Posterior cingulate gyrus (tissue), 11 donors: Measurements from ENCODE around the gene ADPRS.

Experiments
- DNase-seq, 10 donors: peaks; one replicate each; pipeline versions ENCODE4 v3.0.0 to v3.0.0-alpha.2; 2020 to 2021; ENCODE audit warnings: mixed read lengths in 3 of 10
- intact Hi-C: fragments of 100-400 bp; cut with DNase I; formaldehyde crosslinking; loops from one replicate; pipeline ENCODE4 v1.15.1; 2023

Gene ADPRS

DNA sequence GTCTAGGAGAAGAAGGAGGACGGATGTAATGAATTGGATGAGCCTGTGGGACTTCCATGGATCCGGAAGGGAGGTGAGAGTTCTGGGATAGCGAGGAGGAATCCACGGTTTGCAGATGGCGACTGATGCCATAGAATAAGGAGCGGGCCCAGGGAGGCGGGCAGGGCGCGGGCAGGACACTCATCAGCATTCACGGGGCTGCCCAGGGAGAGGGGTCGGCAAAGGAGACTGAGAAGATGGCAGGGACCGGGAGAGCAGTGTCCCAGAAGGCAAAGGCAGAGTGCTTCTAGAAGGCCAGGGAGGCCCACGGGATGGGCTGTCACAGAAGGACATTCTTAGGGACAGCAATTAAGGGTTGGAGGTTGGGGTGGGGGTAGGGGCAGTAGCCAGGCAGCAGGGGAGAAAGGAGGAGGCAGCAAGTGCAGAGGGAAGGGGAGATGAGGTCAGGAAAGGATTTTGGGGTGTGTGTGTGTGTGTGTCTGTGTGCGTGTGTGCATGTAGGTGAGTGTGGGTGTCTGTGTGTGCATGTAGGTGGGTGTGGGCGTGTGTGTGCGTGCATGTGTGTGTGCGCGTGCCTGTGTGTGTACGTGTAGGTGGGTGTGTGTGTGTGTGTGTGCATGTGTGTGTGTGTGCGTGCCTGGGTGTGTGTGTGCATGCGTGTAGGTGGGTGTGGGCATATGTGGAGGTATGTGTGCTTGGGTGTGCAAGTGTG, 37.5 kb downstream of the ADPRS start:
- DNase-seq: no peak
- intact Hi-C loops: no loop called here

DNA sequence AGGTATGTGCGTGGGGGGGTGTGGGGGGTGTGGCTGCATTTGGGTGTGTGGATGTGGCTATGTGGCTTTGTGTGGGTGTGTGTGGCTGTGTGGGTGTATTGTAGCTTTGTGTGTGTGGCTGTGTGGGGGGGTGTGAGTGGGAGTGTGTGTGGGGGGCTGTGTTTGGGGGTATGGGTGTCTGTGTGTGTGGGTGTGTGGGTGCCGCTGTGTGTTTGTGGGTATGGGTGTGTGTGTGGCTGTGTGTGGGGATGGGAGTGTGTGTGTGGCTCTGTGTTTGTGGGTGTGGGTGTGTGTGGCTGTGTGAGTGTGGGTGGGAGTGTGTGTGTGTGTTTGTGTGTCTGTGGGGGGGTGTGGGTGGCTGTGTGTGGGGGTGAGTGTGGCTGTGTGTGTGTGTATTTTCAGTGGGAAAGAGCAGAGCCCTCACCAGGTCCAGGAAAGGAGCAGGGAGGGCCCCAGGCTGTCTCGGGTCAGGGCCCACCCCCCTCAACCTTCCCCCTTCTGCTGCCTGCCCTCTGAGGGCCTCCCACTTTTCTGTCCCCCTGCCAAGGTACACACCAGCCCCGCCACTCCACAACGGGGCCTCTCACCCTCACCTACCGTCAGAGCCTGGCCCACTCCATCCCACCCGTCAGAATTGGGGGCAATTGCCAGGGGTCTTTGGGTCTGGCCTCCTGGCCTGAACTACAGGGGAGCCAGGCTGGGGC, 38.3 kb downstream of the ADPRS start:
- intact Hi-C loops: no loop called here
- DNase-seq: no peak

DNA sequence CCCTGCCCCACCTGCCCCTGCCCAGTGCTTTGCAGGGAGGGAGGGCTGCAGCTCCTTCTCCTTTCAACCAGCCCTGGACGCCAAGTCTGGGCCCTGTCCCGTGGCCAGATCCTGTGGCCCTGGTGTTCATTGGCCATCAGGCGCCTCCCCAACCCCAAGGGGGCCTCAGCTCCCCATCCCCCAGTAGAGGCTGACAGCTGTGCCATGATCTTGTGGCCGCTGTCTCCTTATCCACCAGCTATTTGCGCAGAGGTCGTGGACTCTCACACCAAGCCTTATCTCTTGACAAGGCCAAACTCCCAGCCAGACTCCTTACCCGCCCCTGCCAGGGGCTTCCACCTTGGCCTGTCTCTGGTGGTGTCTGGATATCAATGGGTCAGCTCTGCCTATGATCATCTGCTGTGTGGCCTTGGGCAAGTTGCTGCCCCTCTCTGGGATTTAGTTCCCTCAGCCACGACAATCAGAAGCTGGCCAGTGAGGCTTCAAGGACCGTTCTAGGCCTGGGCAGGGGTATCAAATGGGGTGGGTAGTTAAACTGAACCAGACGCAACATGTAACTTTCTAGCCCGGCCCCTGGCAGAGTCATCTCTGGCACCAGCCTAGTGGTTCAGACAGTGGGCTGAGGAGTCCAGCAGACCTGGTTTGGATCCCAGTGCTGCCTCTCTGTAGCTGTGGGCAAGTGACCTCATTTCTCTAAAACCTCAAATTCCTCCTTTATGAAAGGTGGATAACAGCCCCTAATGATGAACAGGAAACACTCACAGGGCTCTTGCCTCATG, 39.6 kb downstream of the ADPRS start:
- intact Hi-C loops: no loop called here
- DNase-seq: peak in 1 of 10 donors; percentile 21

DNA sequence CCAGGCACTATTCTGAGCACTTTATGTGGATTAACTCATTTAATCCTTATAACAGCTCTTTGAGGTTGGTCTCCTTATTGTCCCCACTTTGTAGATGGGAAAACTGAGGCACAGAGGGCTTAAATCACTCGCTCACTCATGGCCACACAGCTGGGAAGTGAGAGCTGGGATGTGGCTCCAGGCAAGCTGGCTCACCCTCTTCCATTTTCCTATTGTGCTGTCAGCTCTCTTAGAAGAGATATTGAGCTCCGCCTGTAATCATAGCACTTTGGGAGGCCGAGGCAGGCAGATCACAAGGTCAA, 40.2 kb downstream of the ADPRS start:
- no peak for DNase-seq

DNA sequence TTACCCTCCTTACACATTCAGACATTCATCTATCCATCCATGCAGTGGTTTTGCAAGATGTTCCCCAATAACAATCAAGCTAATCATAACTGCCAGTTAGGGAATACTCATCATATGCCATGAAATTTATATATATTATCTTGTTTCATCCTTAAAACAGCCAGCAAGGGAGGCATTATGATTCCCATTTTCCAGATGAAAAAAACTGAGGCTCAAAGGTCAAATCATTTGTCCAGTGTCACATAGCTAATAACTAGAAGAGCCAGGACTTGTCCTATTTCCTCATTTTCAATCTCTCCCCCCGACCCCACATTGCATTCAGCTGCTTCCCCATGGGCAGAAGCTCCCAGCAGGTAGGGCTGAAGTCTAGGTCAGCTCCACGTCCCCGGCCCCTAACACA, 43.3 kb downstream of the ADPRS start:
- DNase-seq: peak in 1 of 10 donors; percentile 44
- intact Hi-C loops: no loop called here

More for the DNA sequence above, 40.2 kb downstream of the ADPRS start:
- intact Hi-C loops: no loop called here

DNA sequence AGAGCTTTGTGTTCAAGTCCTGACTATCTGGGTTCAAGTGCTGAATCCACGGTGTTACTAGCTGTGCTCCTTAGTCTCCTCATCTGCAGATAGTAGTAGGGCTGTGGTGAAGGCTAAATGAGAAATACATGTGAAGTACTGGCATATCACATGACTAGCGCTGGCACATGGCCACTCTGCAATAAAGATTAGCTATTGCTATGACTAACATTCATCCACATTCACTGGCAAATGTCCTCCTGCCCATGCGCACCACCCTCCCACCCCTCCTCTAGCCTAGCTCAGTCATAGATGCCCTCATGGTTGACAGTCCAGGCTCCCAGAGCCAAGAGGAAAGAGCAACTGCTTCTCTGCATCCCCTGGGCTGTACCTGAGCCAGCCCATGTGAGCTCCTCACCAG, 44.8 kb downstream of the ADPRS start:
- peak in 4 of 10 donors; percentile 49 to 86 (median 61) for DNase-seq

DNA sequence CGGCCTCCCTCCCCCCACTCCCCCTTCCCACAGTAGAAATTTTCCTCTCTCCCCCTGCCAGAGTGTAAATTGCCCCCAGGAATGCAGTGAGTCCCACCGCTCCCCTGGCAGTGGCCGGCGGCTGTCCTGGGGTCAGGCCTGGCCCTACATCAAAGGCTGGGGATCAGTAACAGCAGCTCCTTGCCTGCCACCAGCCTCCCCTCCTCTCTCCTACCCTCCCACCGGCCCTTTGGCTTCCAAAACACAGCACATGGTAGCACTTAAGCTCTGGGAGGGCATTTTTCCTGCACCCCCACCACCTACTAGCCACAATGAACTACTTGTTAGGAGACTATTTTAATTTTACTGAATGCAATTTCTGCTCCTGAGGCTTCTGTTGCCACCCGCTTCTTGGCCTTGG, 45.3 kb downstream of the ADPRS start:
- DNase-seq: peak in 2 of 10 donors; percentile 30 to 39
- intact Hi-C loops: loop anchor here (1.0 kb wide), 1 partner anchor 35 kb away; no protein-coding TSS in a partner anchor

More for the DNA sequence above, 44.8 kb downstream of the ADPRS start:
- intact Hi-C loops: no loop called here

DNA sequence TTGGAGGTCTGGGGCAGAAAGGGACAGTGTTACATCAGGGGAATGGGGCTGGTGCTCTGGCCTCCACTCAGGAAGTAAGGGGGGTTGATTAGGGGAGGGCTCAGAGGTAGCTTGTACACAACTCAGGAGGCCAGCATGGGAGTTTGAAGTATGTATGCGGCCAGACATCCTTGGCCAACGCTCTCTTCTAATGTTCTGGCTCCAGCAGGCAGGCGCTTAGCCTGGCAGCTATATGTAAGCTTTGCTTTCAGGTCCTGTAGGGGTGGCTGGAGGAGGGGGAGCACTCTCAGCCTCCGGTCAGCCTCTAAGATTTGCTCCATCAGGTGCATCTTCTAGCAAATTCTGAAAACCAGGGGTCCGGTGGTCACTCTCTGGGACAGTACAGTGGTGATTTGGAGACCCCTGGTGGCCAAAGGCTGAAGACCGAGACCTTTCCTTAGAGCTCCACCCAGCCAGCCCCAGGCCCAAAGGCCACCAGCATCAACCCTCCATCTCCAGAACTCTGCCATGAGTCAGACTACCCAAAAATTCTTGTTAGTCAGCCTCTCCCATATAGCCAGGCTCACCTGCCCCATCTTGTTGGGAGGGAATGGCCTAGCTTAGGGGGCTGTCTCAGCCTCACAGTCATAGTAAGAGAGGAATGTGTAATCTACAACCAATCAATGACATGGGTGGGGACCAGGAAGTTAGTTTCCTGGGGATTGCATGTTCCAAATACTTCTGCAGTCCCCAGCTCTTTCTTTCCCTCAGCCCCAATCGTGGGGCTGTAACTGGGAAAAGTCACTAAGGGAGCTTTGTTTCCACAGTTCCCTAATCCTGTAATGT, 46.0 kb downstream of the ADPRS start:
- intact Hi-C loops: loop anchor here (1.0 kb wide), 1 partner anchor 35 kb away; no protein-coding TSS in a partner anchor
- DNase-seq: peak in 5 of 10 donors; percentile 56 to 87 (median 67)

DNA sequence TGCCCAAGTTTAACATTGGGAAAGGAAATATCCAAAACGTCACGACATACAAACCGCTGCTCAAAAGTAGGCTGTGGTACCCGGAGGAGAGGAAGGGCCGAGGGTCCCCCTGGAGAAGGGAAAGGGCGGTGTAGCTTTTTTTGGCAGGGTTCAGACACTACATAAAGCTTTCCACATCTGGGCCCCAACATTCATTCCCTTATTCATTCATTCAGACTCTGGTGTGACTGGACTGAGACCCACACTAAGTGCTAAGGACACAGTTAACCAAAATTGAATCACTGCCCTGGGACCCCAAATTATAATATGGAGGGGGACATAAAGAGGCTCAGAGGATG, 46.6 kb downstream of the ADPRS start:
- no peak for DNase-seq
- intact Hi-C loops: no loop called here

DNA sequence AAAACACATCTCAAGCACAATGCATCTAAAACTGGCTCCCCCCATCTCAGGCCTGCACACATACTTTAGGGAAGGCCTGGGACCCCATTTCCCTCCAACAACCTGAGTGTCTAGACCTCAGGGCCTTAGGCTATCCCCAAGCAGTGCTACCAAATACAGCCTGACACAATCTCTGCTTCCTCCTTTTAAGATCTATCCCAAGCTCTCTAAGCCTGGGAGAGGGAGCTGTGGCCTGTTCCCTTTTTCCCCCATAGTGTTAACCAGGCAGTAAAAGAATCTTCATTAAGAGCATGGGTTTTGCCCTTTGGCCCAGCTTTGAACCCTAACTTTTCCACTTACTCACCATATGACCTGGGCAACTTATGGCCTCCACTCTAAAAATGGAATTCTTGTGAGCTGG, 47.1 kb downstream of the ADPRS start:
- DNase-seq: no peak
- intact Hi-C loops: no loop called here

DNA sequence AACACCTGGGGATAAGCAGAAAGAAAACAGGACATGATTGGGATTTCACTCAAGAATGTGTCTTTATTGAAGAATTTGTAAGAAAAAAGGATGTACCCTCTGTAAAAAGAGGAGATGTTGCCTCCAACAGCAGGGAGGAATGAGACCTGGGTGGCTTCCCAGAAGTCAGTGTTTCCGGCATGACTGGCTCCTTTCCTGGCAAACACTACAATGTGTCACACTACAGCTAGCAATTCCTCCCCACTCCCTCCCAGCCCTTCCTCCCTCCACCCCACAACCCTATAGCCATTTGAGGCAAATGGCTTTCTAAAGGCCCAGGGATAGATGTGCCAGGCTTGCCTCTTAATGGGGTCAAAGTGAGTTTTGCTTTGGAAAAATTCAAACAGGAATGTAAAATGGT, 47.8 kb downstream of the ADPRS start:
- peak in 2 of 10 donors; percentile 34 to 67 for DNase-seq
- intact Hi-C loops: no loop called here

DNA sequence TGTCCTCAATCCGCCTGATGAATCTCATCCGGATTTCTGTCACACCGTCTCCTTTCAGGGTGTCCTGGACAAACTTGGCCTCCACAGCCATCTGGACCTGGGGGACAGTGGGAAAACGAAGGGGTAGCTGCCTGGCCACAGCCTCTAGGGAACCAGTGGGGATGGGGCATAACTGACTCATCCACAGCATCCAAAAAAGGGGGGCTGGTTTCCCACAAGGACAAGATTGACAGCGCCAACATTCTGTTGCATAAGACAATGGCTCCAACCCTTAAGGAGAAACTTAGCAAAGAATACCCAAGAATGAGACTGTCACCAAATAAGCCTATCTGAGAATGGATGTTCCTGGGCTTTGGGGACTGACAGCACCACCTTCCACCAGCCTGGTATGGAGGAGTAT, 48.5 kb downstream of the ADPRS start:
- intact Hi-C loops: no loop called here
- DNase-seq: peak in 1 of 10 donors; percentile 49

DNA sequence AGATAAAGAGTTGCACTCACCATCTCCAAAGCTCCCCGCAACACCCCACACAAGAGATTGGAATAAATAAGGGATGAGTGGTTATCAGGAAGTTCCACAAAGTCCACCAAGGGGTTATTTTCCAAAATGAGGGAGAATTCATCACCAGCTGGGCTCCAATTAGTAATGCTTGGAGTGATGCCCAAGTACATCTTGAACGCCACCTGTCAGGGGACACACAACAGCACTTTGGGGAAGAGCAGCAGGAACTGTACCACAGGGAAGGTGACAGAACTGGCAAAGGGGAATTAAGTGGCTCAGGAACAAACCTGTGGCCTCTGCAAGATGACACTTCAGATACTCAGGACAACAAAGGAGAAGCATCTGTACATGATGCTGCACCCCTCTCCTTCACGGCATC, 49.1 kb downstream of the ADPRS start:
- intact Hi-C loops: no loop called here

DNA sequence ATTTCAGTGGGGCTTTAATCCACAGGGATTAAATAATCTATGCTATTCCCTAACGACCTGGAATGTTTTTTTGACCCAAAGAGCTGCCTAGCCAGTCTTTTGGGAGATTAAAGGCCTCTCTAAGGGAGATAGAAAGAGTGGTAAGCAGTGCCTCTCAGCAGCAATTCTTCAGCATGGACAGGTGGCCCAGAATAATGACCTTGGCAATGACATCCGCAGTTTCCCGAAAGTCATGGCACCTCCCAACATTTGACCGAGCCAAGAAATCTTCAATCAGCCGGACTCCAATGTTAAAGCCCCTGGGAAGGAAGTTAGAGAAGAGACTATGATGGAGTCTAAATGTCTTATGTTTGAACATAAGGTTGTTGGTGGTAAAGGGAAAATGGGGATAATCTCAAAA, 50.8 kb downstream of the ADPRS start:
- no peak for DNase-seq
- intact Hi-C loops: no loop called here

More for the DNA sequence above, 49.1 kb downstream of the ADPRS start:
- DNase-seq: no peak

DNA sequence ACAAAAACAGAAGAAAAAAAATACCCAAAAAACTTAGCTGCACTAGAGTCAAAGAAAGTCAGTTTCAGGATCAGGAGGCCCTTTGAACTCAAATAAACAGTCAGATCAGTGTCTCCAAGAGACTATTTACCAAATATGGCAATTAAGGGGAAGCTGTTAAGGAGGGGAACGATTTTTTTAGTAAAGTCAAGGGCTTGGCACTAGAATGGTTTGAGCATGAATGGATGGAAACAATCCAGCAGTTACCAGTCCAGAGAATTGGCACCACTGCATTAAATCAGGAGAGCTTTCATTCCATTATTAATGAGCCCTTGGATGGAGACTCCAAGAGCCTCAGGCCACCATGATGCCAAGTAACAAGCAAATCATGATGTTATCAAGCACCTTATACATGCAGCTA, 53.4 kb downstream of the ADPRS start:
- intact Hi-C loops: no loop called here
- DNase-seq: no peak

DNA sequence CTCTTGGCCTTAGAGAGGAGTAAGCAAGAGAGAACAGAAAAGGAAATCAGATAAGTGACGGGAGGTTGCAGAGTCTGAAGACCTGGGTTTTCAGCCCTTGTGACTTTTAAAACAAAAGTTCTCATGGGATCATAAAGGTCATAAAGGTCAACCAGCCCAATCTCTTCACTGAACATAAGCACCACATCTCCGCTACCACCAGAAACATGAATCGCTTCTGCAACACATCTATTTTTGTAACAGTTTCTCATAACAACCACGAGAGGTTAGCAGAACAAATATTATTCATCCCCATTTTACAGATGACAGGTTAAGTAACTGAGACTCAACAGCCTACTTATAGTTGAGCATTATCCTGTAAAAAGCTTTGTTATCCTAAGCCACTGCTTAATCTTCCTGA, 54.7 kb downstream of the ADPRS start:
- DNase-seq: no peak
- intact Hi-C loops: no loop called here
